Measurements from ENCODE around the gene MIPOL1. TPM values are rescaled to one million over a fixed set of nuclear protein-coding genes. Genes with fewer than 3 reads are reported as not detected.

The MIPOL1 gene
- total and polyA plus RNA-seq, 2 of the 4 experiments (the other 2 are of a cell fraction) = 2.7 to 5.9 TPM

GRCh38 chr14:37284760-37285159 lies 87.0 kb downstream of the MIPOL1 start:
- intact Hi-C loops (cut with micrococcal nuclease) = no loop called here
- Histone ChIP-seq H3K27ac (ENCODE audit: insufficient read depth, low read length) (no peak overlapping the region), H4K20me1 (ENCODE audit: insufficient read depth, low read length) (no peaks in the 10 kb centered on the region), H2AFZ (replicated peaks; ENCODE audit: low read length, poor library complexity) (no peak overlapping the region), H3K36me3 (ENCODE audit: control insufficient read depth, insufficient read depth, low read length) (no peaks in the 10 kb centered on the region), H2BK20ac (ENCODE audit: low read depth, low read length) (no peak overlapping the region), H3K4me3 (ENCODE audit: insufficient read depth, low read depth, low read length) (no peak overlapping the region), H3K4me2 (ENCODE audit: low read depth, low read length) (no peak overlapping the region), H2BK5ac (ENCODE audit: low read depth, low read length, poor library complexity, severe bottlenecking) (no peak overlapping the region), H2BK120ac (ENCODE audit: low read depth, low read length) (no peak overlapping the region), H3K23ac (ENCODE audit: low read depth, low read length) (no peak overlapping the region), H2AK9ac (replicated peaks; ENCODE audit: low read depth, low read length, poor library complexity) (no peak overlapping the region), H3K56ac (ENCODE audit: extremely low read depth, insufficient read depth, low read length) (no peak overlapping the region), H3K14ac (replicated peaks; ENCODE audit: low read depth, low read length) (no peak overlapping the region), H3K4me1 (ENCODE audit: control insufficient read depth, insufficient read depth, low read length) (no peaks in the 10 kb centered on the region), H3K27me3 (ENCODE audit: control insufficient read depth, insufficient read depth, low read length) (no peaks in the 10 kb centered on the region), H2BK15ac (ENCODE audit: low read depth, low read length) (no peak overlapping the region), H3K9ac (ENCODE audit: low read depth, low read length) (no peak overlapping the region), H4K91ac (ENCODE audit: insufficient read depth, low read depth, low read length) (no peak overlapping the region), H3K9me1 (ENCODE audit: insufficient read depth, low read length) (no peaks in the 10 kb centered on the region), H4K5ac (ENCODE audit: low read depth, low read length) (no peak overlapping the region), H3K18ac (ENCODE audit: low read depth, low read length) (no peak overlapping the region), H4K8ac (ENCODE audit: low read depth in 2 of 2, low read length in 2 of 2) (no peak overlapping the region), H2AK5ac (ENCODE audit: low read depth, low read length) (no peak overlapping the region), H3K9me3 (ENCODE audit: control insufficient read depth, insufficient read depth, low read length) (no peaks in the 10 kb centered on the region), H3K4ac (ENCODE audit: low read depth, low read length) (no peak overlapping the region), H3K79me1 (ENCODE audit: low read depth in 1 of 2, low read length in 2 of 2) (no peaks in the 10 kb centered on the region)
- DNase-seq = no peak
- ATAC-seq (ENCODE audit: low read depth) = no peak
- no TSS peak for BruUV-seq (replicated peaks)
- POLR2A ChIA-PET (ENCODE audit: unreplicated experiment) = no interaction called here
- dilution Hi-C loops (cut with HindIII; ENCODE audit: low sequenced_read_pairs, unreplicated experiment) = no loop called here
- TF ChIP-seq POLR2A (IDR thresholded peaks at IDR 0.05; ENCODE audit: low read depth, low read length) = no peak
- TF ChIP-seq CEBPB (IDR thresholded peaks at IDR 0.05; ENCODE audit: low read depth, low read length) = no peak
- no peak for TF ChIP-seq MAFK (IDR thresholded peaks at IDR 0.05; ENCODE audit: low read depth, low read length)
- TF ChIP-seq RCOR1 (IDR thresholded peaks at IDR 0.05; ENCODE audit: insufficient replicate concordance, low read length) = no peak
- no peak for TF ChIP-seq ELK1 (IDR thresholded peaks at IDR 0.05; ENCODE audit: borderline replicate concordance, low read depth, low read length)
- TF ChIP-seq SMC3 (IDR thresholded peaks at IDR 0.05; ENCODE audit: low read depth, low read length) = no peak
- no peak for TF ChIP-seq RAD21 (IDR thresholded peaks at IDR 0.05; ENCODE audit: low read length)
- no peak for TF ChIP-seq RFX5 (IDR thresholded peaks at IDR 0.05; ENCODE audit: low read depth, low read length)
- no peak for TF ChIP-seq FOS (IDR thresholded peaks at IDR 0.05; ENCODE audit: low read depth, low read length)
- no peak for TF ChIP-seq CTCF (conservative IDR thresholded peaks at IDR 0.05; ENCODE audit: low read depth, low read length)
- TF ChIP-seq NFE2L2 (IDR thresholded peaks at IDR 0.05; ENCODE audit: low read depth, low read length) = no peak
- no peak for TF ChIP-seq USF2 (IDR thresholded peaks at IDR 0.05; ENCODE audit: low read depth, low read length)
- CTCF ChIA-PET = no interaction called here
- in situ Hi-C loops (cut with MboI; ENCODE audit: low sequenced_read_pairs) = no loop called here
